Upper lobe of left lung (tissue), 4 donors: ENCODE measurements around the gene PRR33.

Experiments used
- POLR2A ChIP-seq, 4 donors: fragments of 450-650 bp; IDR thresholded peaks; one replicate each; pipeline ENCODE4 v1.5.1; 2016 to 2017; ENCODE audit warnings: antibody characterized with exemption in 4 of 4, mild to moderate bottlenecking in 2 of 4
- TF ChIP-seq, protein P1 (sequence below), 6 experiments: fragments of 450-650 bp in 4 of 6; fragments of 200-600 bp in 2 of 6; sonication (generic) in 2 of 6; IDR thresholded peaks; one replicate each; pipeline ENCODE4 v1.5.1; 2016 to 2019; ENCODE audit warnings: antibody characterized with exemption in 6 of 6

GRCh38 chr11:1919391-1920127, 27.9 kb upstream of the PRR33 start, which contains the start of gene TNNT3:
- TF ChIP-seq, protein P1, sequence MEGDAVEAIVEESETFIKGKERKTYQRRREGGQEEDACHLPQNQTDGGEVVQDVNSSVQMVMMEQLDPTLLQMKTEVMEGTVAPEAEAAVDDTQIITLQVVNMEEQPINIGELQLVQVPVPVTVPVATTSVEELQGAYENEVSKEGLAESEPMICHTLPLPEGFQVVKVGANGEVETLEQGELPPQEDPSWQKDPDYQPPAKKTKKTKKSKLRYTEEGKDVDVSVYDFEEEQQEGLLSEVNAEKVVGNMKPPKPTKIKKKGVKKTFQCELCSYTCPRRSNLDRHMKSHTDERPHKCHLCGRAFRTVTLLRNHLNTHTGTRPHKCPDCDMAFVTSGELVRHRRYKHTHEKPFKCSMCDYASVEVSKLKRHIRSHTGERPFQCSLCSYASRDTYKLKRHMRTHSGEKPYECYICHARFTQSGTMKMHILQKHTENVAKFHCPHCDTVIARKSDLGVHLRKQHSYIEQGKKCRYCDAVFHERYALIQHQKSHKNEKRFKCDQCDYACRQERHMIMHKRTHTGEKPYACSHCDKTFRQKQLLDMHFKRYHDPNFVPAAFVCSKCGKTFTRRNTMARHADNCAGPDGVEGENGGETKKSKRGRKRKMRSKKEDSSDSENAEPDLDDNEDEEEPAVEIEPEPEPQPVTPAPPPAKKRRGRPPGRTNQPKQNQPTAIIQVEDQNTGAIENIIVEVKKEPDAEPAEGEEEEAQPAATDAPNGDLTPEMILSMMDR (IDR thresholded peaks at IDR 0.05) = no peak
- TF ChIP-seq POLR2A (IDR thresholded peaks at IDR 0.05) = no peak
